ENCODE measurements around the gene GRID2IP. TPM values are rescaled to one million over a fixed set of nuclear protein-coding genes. Genes with fewer than 3 reads are reported as not detected.
A peak's percentile ranks its signal among the peaks of the same experiment; 100 is the strongest.

The GRID2IP gene
- total and polyA plus RNA-seq, 2 of the 13 experiments (the other 11 are each of a cell fraction or from before 2014, with no cell fraction given): 0.03 TPM; not detected in 1

DNA sequence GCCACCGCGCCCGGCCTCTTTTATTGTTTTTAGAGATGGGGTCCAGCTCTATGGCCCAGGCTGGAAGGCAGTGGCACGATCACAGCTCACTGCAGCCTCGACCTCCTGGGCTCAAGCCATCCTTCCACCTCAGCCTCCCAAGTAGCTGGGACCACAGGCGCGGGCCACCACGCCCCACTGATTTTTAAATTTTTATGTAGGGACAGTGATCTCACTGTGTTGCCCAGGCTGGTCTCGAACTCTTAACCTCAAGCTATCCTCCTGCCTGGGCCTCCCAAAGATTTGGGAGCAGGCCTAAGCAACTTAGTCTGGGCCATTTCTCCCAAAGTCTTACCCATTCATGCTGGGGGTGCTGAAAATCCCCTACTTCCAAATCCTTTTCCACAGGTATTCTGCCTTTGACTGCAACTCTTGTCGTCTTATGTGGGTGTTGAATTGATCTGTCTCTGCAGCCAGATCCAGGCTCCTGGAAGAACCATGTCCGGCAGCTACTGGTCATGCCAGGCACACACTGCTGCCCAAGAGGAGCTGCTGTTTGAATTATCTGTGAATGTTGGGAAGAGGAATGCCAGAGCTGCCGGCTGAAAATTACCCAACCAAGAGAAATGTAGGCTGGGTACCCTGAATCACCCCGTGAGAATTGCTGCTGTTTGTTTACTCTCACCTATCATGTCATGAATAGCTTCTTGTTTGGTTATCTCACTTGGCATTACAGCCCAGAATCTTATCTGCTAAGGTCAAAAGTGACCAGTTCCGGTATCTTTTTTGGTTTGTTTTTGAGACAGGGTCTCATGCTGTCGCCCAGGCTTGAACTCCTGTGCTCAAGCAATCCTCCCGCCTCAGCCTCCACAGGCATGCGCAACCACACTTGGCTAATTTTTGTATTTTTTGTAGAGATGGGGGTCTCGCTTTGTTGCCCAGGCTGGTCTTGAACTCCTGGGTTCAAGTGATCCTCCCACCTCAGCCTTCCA, 27.1 kb upstream of the GRID2IP start (continued):
- TF ChIP-seq, protein P1, sequence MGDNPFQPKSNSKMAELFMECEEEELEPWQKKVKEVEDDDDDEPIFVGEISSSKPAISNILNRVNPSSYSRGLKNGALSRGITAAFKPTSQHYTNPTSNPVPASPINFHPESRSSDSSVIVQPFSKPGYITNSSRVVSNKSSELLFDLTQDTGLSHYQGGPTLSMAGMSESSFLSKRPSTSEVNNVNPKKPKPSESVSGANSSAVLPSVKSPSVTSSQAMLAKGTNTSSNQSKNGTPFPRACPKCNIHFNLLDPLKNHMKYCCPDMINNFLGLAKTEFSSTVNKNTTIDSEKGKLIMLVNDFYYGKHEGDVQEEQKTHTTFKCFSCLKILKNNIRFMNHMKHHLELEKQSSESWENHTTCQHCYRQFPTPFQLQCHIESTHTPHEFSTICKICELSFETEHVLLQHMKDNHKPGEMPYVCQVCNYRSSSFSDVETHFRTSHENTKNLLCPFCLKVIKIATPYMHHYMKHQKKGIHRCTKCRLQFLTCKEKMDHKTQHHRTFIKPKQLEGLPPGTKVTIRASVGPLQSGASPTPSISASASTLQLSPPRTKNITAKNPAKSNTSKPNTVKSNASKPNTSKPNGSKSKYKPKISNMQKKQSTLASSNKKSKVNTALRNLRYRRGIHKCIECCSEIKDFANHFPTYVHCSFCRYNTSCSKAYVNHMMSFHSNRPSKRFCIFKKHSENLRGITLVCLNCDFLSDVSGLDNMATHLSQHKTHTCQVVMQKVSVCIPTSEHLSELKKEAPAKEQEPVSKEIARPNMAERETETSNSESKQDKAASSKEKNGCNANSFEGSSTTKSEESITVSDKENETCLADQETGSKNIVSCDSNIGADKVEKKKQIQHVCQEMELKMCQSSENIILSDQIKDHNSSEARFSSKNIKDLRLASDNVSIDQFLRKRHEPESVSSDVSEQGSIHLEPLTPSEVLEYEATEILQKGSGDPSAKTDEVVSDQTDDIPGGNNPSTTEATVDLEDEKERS (CRISPR knock-in tag; IDR thresholded peaks at IDR 0.05): peak; percentile 56; the same call in 1 of the 2 replicates
- TF ChIP-seq TCF7 (IDR thresholded peaks at IDR 0.05; ENCODE audit: low read depth) (peak; percentile 62), ZNF264 (CRISPR knock-in tag; IDR thresholded peaks at IDR 0.05) (peak; percentile 63; the same call in 1 of the 2 replicates), MEF2D (CRISPR knock-in tag; IDR thresholded peaks at IDR 0.05) (peak; percentile 85), ZFP62 (CRISPR knock-in tag; IDR thresholded peaks at IDR 0.05) (no peak), ZNF672 (CRISPR knock-in tag; IDR thresholded peaks at IDR 0.05) (no peak), CREM (IDR thresholded peaks at IDR 0.05) (peak; percentile 77), CREM (CRISPR knock-in tag; IDR thresholded peaks at IDR 0.05) (no peak), ISX (CRISPR knock-in tag; conservative IDR thresholded peaks at IDR 0.05) (no peak), ZNF33B (CRISPR knock-in tag; IDR thresholded peaks at IDR 0.05) (0 out of 2 replicates have a peak, but pooled peaks have one; percentile 38), ZNF296 (CRISPR knock-in tag; conservative IDR thresholded peaks at IDR 0.05) (0 out of 2 replicates have a peak, but pooled peaks have one; percentile 2), PITX1 (CRISPR knock-in tag; IDR thresholded peaks at IDR 0.05) (peak; percentile 81)
- TF ChIP-seq, protein P2, sequence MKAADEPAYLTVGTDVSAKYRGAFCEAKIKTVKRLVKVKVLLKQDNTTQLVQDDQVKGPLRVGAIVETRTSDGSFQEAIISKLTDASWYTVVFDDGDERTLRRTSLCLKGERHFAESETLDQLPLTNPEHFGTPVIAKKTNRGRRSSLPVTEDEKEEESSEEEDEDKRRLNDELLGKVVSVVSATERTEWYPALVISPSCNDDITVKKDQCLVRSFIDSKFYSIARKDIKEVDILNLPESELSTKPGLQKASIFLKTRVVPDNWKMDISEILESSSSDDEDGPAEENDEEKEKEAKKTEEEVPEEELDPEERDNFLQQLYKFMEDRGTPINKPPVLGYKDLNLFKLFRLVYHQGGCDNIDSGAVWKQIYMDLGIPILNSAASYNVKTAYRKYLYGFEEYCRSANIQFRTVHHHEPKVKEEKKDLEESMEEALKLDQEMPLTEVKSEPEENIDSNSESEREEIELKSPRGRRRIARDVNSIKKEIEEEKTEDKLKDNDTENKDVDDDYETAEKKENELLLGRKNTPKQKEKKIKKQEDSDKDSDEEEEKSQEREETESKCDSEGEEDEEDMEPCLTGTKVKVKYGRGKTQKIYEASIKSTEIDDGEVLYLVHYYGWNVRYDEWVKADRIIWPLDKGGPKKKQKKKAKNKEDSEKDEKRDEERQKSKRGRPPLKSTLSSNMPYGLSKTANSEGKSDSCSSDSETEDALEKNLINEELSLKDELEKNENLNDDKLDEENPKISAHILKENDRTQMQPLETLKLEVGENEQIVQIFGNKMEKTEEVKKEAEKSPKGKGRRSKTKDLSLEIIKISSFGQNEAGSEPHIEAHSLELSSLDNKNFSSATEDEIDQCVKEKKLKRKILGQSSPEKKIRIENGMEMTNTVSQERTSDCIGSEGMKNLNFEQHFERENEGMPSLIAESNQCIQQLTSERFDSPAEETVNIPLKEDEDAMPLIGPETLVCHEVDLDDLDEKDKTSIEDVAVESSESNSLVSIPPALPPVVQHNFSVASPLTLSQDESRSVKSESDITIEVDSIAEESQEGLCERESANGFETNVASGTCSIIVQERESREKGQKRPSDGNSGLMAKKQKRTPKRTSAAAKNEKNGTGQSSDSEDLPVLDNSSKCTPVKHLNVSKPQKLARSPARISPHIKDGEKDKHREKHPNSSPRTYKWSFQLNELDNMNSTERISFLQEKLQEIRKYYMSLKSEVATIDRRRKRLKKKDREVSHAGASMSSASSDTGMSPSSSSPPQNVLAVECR (CRISPR knock-in tag; IDR thresholded peaks at IDR 0.05; ENCODE audit: borderline replicate concordance): no peak; the same call in 1 of the 2 replicates
- TF ChIP-seq, protein P3, sequence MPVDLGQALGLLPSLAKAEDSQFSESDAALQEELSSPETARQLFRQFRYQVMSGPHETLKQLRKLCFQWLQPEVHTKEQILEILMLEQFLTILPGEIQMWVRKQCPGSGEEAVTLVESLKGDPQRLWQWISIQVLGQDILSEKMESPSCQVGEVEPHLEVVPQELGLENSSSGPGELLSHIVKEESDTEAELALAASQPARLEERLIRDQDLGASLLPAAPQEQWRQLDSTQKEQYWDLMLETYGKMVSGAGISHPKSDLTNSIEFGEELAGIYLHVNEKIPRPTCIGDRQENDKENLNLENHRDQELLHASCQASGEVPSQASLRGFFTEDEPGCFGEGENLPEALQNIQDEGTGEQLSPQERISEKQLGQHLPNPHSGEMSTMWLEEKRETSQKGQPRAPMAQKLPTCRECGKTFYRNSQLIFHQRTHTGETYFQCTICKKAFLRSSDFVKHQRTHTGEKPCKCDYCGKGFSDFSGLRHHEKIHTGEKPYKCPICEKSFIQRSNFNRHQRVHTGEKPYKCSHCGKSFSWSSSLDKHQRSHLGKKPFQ (CRISPR knock-in tag; IDR thresholded peaks at IDR 0.05; ENCODE audit: insufficient replicate concordance): peak; percentile 44
- TF ChIP-seq, protein P4, sequence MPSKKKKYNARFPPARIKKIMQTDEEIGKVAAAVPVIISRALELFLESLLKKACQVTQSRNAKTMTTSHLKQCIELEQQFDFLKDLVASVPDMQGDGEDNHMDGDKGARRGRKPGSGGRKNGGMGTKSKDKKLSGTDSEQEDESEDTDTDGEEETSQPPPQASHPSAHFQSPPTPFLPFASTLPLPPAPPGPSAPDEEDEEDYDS (CRISPR knock-in tag; IDR thresholded peaks at IDR 0.05): peak; percentile 74
